Measurements from ENCODE around the gene SPTB. TPM values are rescaled to one million over a fixed set of nuclear protein-coding genes. Genes with fewer than 3 reads are reported as not detected.

SPTB gene
- polyA plus RNA-seq, 1 donor (not counting 4 experiments of a cell fraction or from before 2014, with no cell fraction given), result not detected

DNA sequence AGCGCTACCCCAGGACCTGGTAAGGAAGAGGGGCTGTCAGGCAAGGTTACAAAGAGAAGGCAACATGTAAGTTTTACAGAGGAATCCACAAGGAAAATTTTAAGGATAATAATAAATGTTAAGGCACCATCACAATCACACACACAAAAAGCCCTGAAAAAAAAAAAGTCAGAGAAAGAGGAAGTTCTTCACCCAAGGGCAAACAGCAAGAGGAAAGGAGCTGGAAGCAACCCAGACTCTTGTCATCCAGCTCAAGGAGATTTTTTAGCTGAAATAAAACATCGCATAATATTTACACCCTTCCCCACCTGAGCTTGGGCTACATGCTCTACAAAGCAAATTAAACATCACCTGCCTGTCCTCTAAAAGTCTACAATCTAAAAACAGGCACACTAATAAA, 9.5 kb downstream of the SPTB start:
- no peak overlapping the region for H3K27ac ChIP-seq (ENCODE audit: control insufficient read depth, insufficient read depth, low read length)
- dilution Hi-C loops (cut with MboI; ENCODE audit: extremely low pct_ligation_motif_present, low sequenced_read_pairs), result no loop called here
- no peaks in the 10 kb centered on the region for H3K79me2 ChIP-seq (ENCODE audit: control insufficient read depth, insufficient read depth, low read length)
- no peaks in the 10 kb centered on the region for H3K9me1 ChIP-seq (ENCODE audit: control insufficient read depth, extremely low read depth, insufficient read depth, low read length)
- TF ChIP-seq, protein P1, sequence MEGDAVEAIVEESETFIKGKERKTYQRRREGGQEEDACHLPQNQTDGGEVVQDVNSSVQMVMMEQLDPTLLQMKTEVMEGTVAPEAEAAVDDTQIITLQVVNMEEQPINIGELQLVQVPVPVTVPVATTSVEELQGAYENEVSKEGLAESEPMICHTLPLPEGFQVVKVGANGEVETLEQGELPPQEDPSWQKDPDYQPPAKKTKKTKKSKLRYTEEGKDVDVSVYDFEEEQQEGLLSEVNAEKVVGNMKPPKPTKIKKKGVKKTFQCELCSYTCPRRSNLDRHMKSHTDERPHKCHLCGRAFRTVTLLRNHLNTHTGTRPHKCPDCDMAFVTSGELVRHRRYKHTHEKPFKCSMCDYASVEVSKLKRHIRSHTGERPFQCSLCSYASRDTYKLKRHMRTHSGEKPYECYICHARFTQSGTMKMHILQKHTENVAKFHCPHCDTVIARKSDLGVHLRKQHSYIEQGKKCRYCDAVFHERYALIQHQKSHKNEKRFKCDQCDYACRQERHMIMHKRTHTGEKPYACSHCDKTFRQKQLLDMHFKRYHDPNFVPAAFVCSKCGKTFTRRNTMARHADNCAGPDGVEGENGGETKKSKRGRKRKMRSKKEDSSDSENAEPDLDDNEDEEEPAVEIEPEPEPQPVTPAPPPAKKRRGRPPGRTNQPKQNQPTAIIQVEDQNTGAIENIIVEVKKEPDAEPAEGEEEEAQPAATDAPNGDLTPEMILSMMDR (optimal IDR thresholded peaks at IDR 0.05 in 1 of 3, IDR thresholded peaks at IDR 0.05 in 1 of 3, conservative IDR thresholded peaks at IDR 0.05 in 1 of 3; ENCODE audit: extremely low read depth in 1 of 3, insufficient read depth in 2 of 3, low read length in 3 of 3), result no peak
- no peak for TF ChIP-seq EZH2 (IDR thresholded peaks at IDR 0.05; ENCODE audit: low read length)
- no peaks in the 10 kb centered on the region for H4K20me1 ChIP-seq (ENCODE audit: control insufficient read depth, extremely low read depth, insufficient read depth, low read length)
- no peak overlapping the region for H3K4me2 ChIP-seq (ENCODE audit: control insufficient read depth, extremely low read depth, insufficient read depth, low read depth, low read length)
- H3K9me3 ChIP-seq (ENCODE audit: control insufficient read depth, low read depth, low read length), result peaks cover 3% of the 10 kb centered on the region
- no peaks in the 10 kb centered on the region for H3K36me3 ChIP-seq (ENCODE audit: control insufficient read depth in 2 of 2, extremely low read depth in 1 of 2, insufficient read depth in 2 of 2, low read length in 2 of 2)
- no peaks in the 10 kb centered on the region for H3K4me1 ChIP-seq (ENCODE audit: control insufficient read depth, extremely low read depth, insufficient read depth, low read length)
- H3K9ac ChIP-seq (ENCODE audit: control insufficient read depth, extremely low read depth, insufficient read depth, low read length), result no peak overlapping the region
- no peak for FAIRE-seq
- no peak for DNase-seq (ENCODE audit: low read depth, low spot score)
- peaks cover 8% of the 10 kb centered on the region for H3K27me3 ChIP-seq (ENCODE audit: control insufficient read depth, extremely low read depth, insufficient read depth, low read length)
- no peak overlapping the region for H2AFZ ChIP-seq (ENCODE audit: control insufficient read depth, low read length)
- H3K4me3 ChIP-seq (ENCODE audit: control insufficient read depth in 2 of 3, extremely low read depth in 1 of 3, insufficient read depth in 2 of 3, low read depth in 1 of 3, low read length in 3 of 3), result no peak overlapping the region

DNA sequence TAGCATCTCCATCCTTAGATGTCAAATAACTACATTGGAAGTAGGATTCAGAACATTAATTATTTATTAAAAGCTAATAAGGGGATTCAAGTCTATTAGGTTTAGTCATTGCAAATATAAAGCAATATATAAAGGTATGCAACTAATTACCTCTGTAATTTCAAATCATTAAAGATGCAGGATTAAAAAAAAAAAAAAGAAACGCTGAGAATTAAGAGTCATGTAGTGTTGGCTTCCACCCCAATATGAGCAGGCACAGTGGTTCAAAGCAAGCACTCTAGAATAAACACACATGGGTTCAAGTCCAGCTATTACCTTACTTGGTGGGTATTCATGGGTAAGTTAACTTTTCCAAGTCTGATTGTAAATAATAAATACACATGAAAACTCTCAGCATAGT, 10.9 kb downstream of the SPTB start:
- Histone ChIP-seq H2AFZ (ENCODE audit: control insufficient read depth, low read length) (no peak overlapping the region), H3K4me1 (ENCODE audit: control insufficient read depth, extremely low read depth, insufficient read depth, low read length) (no peaks in the 10 kb centered on the region), H3K9me1 (ENCODE audit: control insufficient read depth, extremely low read depth, insufficient read depth, low read length) (no peaks in the 10 kb centered on the region), H3K4me3 (ENCODE audit: control insufficient read depth in 2 of 3, extremely low read depth in 1 of 3, insufficient read depth in 2 of 3, low read depth in 1 of 3, low read length in 3 of 3) (no peak overlapping the region), H3K9ac (ENCODE audit: control insufficient read depth, extremely low read depth, insufficient read depth, low read length) (no peak overlapping the region), H3K9me3 (ENCODE audit: control insufficient read depth, low read depth, low read length) (peaks cover 3% of the 10 kb centered on the region), H3K36me3 (ENCODE audit: control insufficient read depth in 2 of 2, extremely low read depth in 1 of 2, insufficient read depth in 2 of 2, low read length in 2 of 2) (no peaks in the 10 kb centered on the region), H3K27ac (ENCODE audit: control insufficient read depth, insufficient read depth, low read length) (no peak overlapping the region), H4K20me1 (ENCODE audit: control insufficient read depth, extremely low read depth, insufficient read depth, low read length) (no peaks in the 10 kb centered on the region), H3K4me2 (ENCODE audit: control insufficient read depth, extremely low read depth, insufficient read depth, low read depth, low read length) (no peak overlapping the region), H3K27me3 (ENCODE audit: control insufficient read depth, extremely low read depth, insufficient read depth, low read length) (peaks cover 10% of the 10 kb centered on the region), H3K79me2 (ENCODE audit: control insufficient read depth, insufficient read depth, low read length) (no peaks in the 10 kb centered on the region)
- FAIRE-seq (no peak), DNase-seq (ENCODE audit: low read depth, low spot score) (no peak)
- TF ChIP-seq, protein P1 (optimal IDR thresholded peaks at IDR 0.05 in 1 of 3, IDR thresholded peaks at IDR 0.05 in 1 of 3, conservative IDR thresholded peaks at IDR 0.05 in 1 of 3; ENCODE audit: extremely low read depth in 1 of 3, insufficient read depth in 2 of 3, low read length in 3 of 3), result no peak
- TF ChIP-seq EZH2 (IDR thresholded peaks at IDR 0.05; ENCODE audit: low read length), result no peak
- dilution Hi-C loops (cut with MboI; ENCODE audit: extremely low pct_ligation_motif_present, low sequenced_read_pairs), result no loop called here

Data from keratinocyte (primary cell).